ENCODE data around the gene PCDHGB2. TPM values are rescaled to one million over a fixed set of nuclear protein-coding genes. Genes with fewer than 3 reads are reported as not detected.
"Not testable (repeated sequence)": the region's sequence is repeated elsewhere in the genome, so short reads cannot be mapped to it uniquely, and the experiment has no call there.

PCDHGB2 gene
- total RNA-seq, 4 donors from 2014 or later = 2.7 to 15.6 (median 4.1) TPM

GRCh38 chr5:141369994-141370848 lies 10.4 kb downstream of the PCDHGB2 start, which contains the start of gene PCDHGB3:
TSS of gene PCDHGB3 (plus strand) at chr5:141370242. CDS start at chr5:141370395, 153 bp downstream.
- WGBS, 2 donors (ENCODE audit: low coverage in 1 of 2) = 20 to 23% methylated on average over 13 to 22 of the region's 32 CpGs
- H3K36me3 ChIP-seq = no peaks in the 10 kb centered on the region
- H3K4me1 ChIP-seq = no peaks in the 10 kb centered on the region
- no peak for ATAC-seq
- peaks cover 23% of the 10 kb centered on the region for H3K27me3 ChIP-seq
- H3K27ac ChIP-seq = no peak within 1 kb of the TSS
- TF ChIP-seq CTCF (IDR thresholded peaks at IDR 0.05) (peak in 1 of 4 experiments; percentile 25), POLR2AphosphoS5 (IDR thresholded peaks at IDR 0.05) (no peak)
- peaks cover 3 to 100% (median 9%) of the 10 kb centered on the region in 3 donors for H3K9me3 ChIP-seq
- peak within 1 kb of the TSS in 1 of 2 donors; percentile 25 for H3K4me3 ChIP-seq

GRCh38 chr5:141371572-141372475 lies 12.0 kb downstream of the PCDHGB2 start:
- H3K4me3 ChIP-seq = no peak overlapping the region
- no peaks in the 10 kb centered on the region for H3K36me3 ChIP-seq
- peaks cover 10% of the 10 kb centered on the region for H3K27me3 ChIP-seq
- TF ChIP-seq EP300 (IDR thresholded peaks at IDR 0.05) (no peak), POLR2A (IDR thresholded peaks at IDR 0.05) (no peak), POLR2AphosphoS5 (IDR thresholded peaks at IDR 0.05) (no peak), CTCF (IDR thresholded peaks at IDR 0.05) (no peak)
- WGBS, 2 donors (ENCODE audit: low coverage in 1 of 2) = 27 to 34% methylated on average over 12 to 20 of the region's 69 CpGs
- H3K27ac ChIP-seq = no peak overlapping the region
- ATAC-seq = no peak
- H3K9me3 ChIP-seq = peaks cover 3 to 100% (median 6%) of the 10 kb centered on the region in 3 donors
- no peaks in the 10 kb centered on the region for H3K4me1 ChIP-seq

- 6 to 8% methylated on average over 9 to 15 of the region's 27 CpGs for WGBS, 2 donors (ENCODE audit: low coverage in 1 of 2)
- TF ChIP-seq POLR2A (IDR thresholded peaks at IDR 0.05) (no peak), CTCF (IDR thresholded peaks at IDR 0.05) (peak in 3 of 4 experiments; percentile 15 to 40 (median 33))
- Histone ChIP-seq H3K27me3 (peaks cover 10% of the 10 kb centered on the region), H3K4me1 (no peaks in the 10 kb centered on the region), H3K36me3 (peaks cover 0 to 3% of the 10 kb centered on the region in 2 donors), H3K9me3 (peaks cover 3 to 100% (median 6%) of the 10 kb centered on the region in 3 donors), H3K27ac (peak within 1 kb of the TSS in 1 of 4 donors; percentile 12), H3K4me3 (peak within 1 kb of the TSS in 1 of 2 donors; percentile 32)
- ATAC-seq = no peak
These were observed 14.0 kb downstream of the PCDHGB2 start, which contains the start of gene PCDHGA6 for GRCh38 chr5:141373673-141374317. TSS of gene PCDHGA6 (plus strand) at chr5:141373891. CDS start at chr5:141374084, 193 bp downstream.

DNA sequence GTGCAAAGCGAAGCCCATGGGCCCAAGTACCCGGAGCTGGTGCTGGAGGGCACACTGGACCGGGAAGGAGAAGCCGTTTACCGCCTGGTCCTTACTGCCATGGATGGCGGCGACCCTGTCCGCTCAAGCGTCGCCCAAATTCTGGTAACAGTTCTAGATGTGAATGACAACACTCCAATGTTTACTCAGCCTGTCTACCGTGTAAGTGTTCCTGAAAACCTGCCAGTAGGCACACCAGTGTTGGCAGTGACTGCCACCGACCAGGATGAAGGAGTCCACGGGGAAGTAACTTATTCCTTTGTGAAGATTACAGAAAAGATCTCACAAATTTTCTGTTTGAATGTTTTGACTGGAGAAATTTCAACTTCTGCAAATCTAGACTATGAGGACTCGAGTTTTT lies 14.8 kb downstream of the PCDHGB2 start:
- H3K4me3 ChIP-seq = no peak overlapping the region

GRCh38 chr5:141375444-141376155 lies 15.8 kb downstream of the PCDHGB2 start:
- peaks cover 3 to 98% (median 6%) of the 10 kb centered on the region in 3 donors for H3K9me3 ChIP-seq
- not testable (repeated sequence) for H3K27me3 ChIP-seq, H3K4me3 ChIP-seq, H3K36me3 ChIP-seq, H3K27ac ChIP-seq, ATAC-seq, H3K4me1 ChIP-seq
- 35% methylated on average over 14 of the region's 48 CpGs; no CpG with 5 or more reads in 1 of the 2 donors for WGBS, 2 donors (ENCODE audit: low coverage in 1 of 2)

More for the DNA sequence above, 14.8 kb downstream of the PCDHGB2 start:
- Histone ChIP-seq H3K36me3 (peaks cover 0 to 3% of the 10 kb centered on the region in 2 donors), H3K27me3 (peaks cover 10% of the 10 kb centered on the region), H3K4me1 (no peaks in the 10 kb centered on the region), H3K27ac (no peak overlapping the region), H3K9me3 (peaks cover 3 to 100% (median 6%) of the 10 kb centered on the region in 3 donors)
- no peak for ATAC-seq
- 53 to 58% methylated on average over 3 to 6 of the region's 14 CpGs for WGBS, 2 donors (ENCODE audit: low coverage in 1 of 2)
- TF ChIP-seq EP300 (IDR thresholded peaks at IDR 0.05) = no peak
